Spleen (tissue), 11 donors: ENCODE measurements around the gene PXMP4. TPM values are rescaled to one million over a fixed set of nuclear protein-coding genes. Genes with fewer than 3 reads are reported as not detected.

Experiments used
- DNase-seq: peaks from one replicate; pipeline ENCODE4 v3.0.0-alpha.2; 2020
- H3K27ac ChIP-seq, 8 donors: fragments of 200-600 bp; sonication (generic) in 7 of 8; 1 replicate in 4 of 8; 2 replicates in 4 of 8; pipeline versions ENCODE4 v1.5.0 to v1.8.0; 2016 to 2021; ENCODE audit warnings: inconsistent platforms in 4 of 8, mild to moderate bottlenecking in 4 of 8, moderate library complexity in 1 of 8
- H3K27me3 ChIP-seq, 7 donors: fragments of 200-600 bp; sonication (generic) in 6 of 7; replicated peaks in 1 of 7; 1 replicate in 4 of 7; 2 replicates in 3 of 7; pipeline versions ENCODE4 v1.5.0 to v1.8.0; 2016 to 2021; ENCODE audit warnings: inconsistent platforms in 3 of 7, mild to moderate bottlenecking in 1 of 7
- H3K36me3 ChIP-seq, 6 donors: fragments of 200-600 bp; sonication (generic) in 5 of 6; 1 replicate in 4 of 6; 2 replicates in 2 of 6; pipeline versions ENCODE4 v1.5.0 to v1.8.0; 2016 to 2021; ENCODE audit warnings: inconsistent platforms in 2 of 6
- H3K4me1 ChIP-seq, 6 donors: fragments of 200-600 bp; sonication (generic) in 5 of 6; 1 replicate in 3 of 6; 2 replicates in 3 of 6; pipeline versions ENCODE4 v1.5.0 to v1.8.0; 2016 to 2021; ENCODE audit warnings: inconsistent platforms in 3 of 6
- H3K4me3 ChIP-seq, 8 donors: fragments of 200-600 bp; sonication (generic) in 7 of 8; 1 replicate in 4 of 8; 2 replicates in 4 of 8; pipeline versions ENCODE4 v1.5.0 to v1.8.0; 2016 to 2021; ENCODE audit warnings: inconsistent platforms in 4 of 8, mild to moderate bottlenecking in 4 of 8, moderate library complexity in 2 of 8
- H3K9me3 ChIP-seq, 8 donors: fragments of 200-600 bp; sonication (generic) in 7 of 8; 1 replicate in 4 of 8; 2 replicates in 4 of 8; pipeline versions ENCODE4 v1.5.0 to v1.8.0; 2016 to 2021; ENCODE audit warnings: inconsistent platforms in 4 of 8
- CTCF ChIP-seq, 11 experiments: fragments of 200-600 bp in 7 of 11; fragments of 450-650 bp in 4 of 11; sonication (generic) in 4 of 11; IDR thresholded peaks in 8 of 11; conservative IDR thresholded peaks in 3 of 11; 1 replicate in 7 of 11; 2 replicates in 4 of 11; pipeline versions ENCODE4 v1.4.0 to v1.8.0; 2016 to 2021; ENCODE audit warnings: antibody characterized with exemption in 11 of 11, inconsistent platforms in 4 of 11, mild to moderate bottlenecking in 1 of 11
- POLR2A ChIP-seq, 3 donors: fragments of 450-650 bp; IDR thresholded peaks; one replicate each; pipeline ENCODE4 v1.5.1; 2017; ENCODE audit warnings: antibody characterized with exemption in 3 of 3, mild to moderate bottlenecking in 1 of 3
- POLR2AphosphoS5 ChIP-seq, 3 donors: sonication (generic); formaldehyde crosslinking; IDR thresholded peaks; one replicate each; pipeline ENCODE4 v1.5.1; 2017; ENCODE audit warnings: antibody characterized with exemption in 3 of 3
- WGBS, 5 donors: extraction: QIAGEN DNeasy Blood & Tissue Kit in 3 of 5; methylation state at CpG; one replicate each; pipeline versions ENCODE4 v1.1.5 to v1.1.7; 2013 to 2018; 5-methylcytosine and 5-hydroxymethylcytosine counted together
- intact Hi-C: fragments of 100-400 bp; cut with DNase I; formaldehyde crosslinking; loops from one replicate; pipeline ENCODE4 v1.15.0; 2023; ENCODE audit warnings: low total_unique reads
- polyA plus RNA-seq, 3 donors: library from polyadenylated mRNA; stranded (reverse); fragments of 200-250 nt; gene quantifications; one replicate each; pipeline ENCODE4 v1.2.1, GENCODE V29; 2013
- total RNA-seq, 7 donors: library from RNA; depleted of rRNA in 3 of 7; stranded (reverse); fragments of >200 nt in 3 of 7; fragmentation: NEBNext Ultra II Directional in 4 of 7; extraction: Animal tissue kit (Norgen Biotek cat#: 25700) in 4 of 7; gene quantifications; one replicate each; pipeline versions ENCODE4 v1.1.0 to v1.2.1, GENCODE V29; 2016 to 2021
- donor health status: healthy with polysubstance abuse.
- donor health status: DM: no; HTN: no; CAD: no; lungs with moderate emphysema.
- donor health status: DM: no; HTN: no; CAD: no.
- donor health status: Bipolar disorder and iron deficiency.
- donor health status: healthy.
- donor health status: DM: no; HTN: no; CAD: no.
- donor health status: DM: yes; HTN: yes; CAD: no.

PXMP4 gene
- total and polyA plus RNA-seq, 10 donors = 2.1 to 14.4 (median 6.9) TPM

GRCh38 chr20:33730946-33731692 is 11.0 kb upstream of the PXMP4 start:
- DNase-seq = no peak
- Histone ChIP-seq H3K36me3 (peaks cover 0 to under 1% (median 0%) of the 10 kb centered on the region in 6 donors), H3K9me3 (peaks cover 0 to 8% (median 5%) of the 10 kb centered on the region in 8 donors), H3K27me3 (no peaks in the 10 kb centered on the region), H3K4me3 (peak overlapping the region; percentile 12 to 77 (median 53)), H3K4me1 (peaks cover 9 to 41% (median 29%) of the 10 kb centered on the region in 6 donors), H3K27ac (peak overlapping the region; percentile 87 to 98 (median 95))
- TF ChIP-seq POLR2AphosphoS5 (IDR thresholded peaks at IDR 0.05) (no peak), CTCF (IDR thresholded peaks at IDR 0.05 in 8 of 11, conservative IDR thresholded peaks at IDR 0.05 in 3 of 11) (no peak), POLR2A (IDR thresholded peaks at IDR 0.05) (no peak)
- intact Hi-C loops = loop anchor here (10.0 kb wide), 1 partner anchor 104 kb away; no protein-coding TSS in a partner anchor
- 80 to 82% (median 82%) methylated on average over 18 of the region's 18 CpGs for WGBS, 5 donors

- H3K9me3 ChIP-seq = no peaks in the 10 kb centered on the region
- H3K27me3 ChIP-seq = no peaks in the 10 kb centered on the region
- DNase-seq = no peak
- intact Hi-C loops = no loop called here
- no peaks in the 10 kb centered on the region for H3K36me3 ChIP-seq
- 78 to 96% (median 90%) methylated on average over 4 of the region's 4 CpGs for WGBS, 5 donors
- no peak overlapping the region for H3K4me3 ChIP-seq
- no peak for TF ChIP-seq POLR2AphosphoS5 (IDR thresholded peaks at IDR 0.05)
- no peak for TF ChIP-seq CTCF (IDR thresholded peaks at IDR 0.05 in 8 of 11, conservative IDR thresholded peaks at IDR 0.05 in 3 of 11)
- TF ChIP-seq POLR2A (IDR thresholded peaks at IDR 0.05) = no peak
- no peak overlapping the region for H3K27ac ChIP-seq
- H3K4me1 ChIP-seq = peaks cover 6 to 37% (median 24%) of the 10 kb centered on the region in 6 donors
These were observed 9.0 kb upstream of the PXMP4 start for GRCh38 chr20:33729101-33729500.

GRCh38 chr20:33728463-33728862 is 8.4 kb upstream of the PXMP4 start:
- no peak for TF ChIP-seq POLR2A (IDR thresholded peaks at IDR 0.05)
- no peak for TF ChIP-seq POLR2AphosphoS5 (IDR thresholded peaks at IDR 0.05)
- TF ChIP-seq CTCF (IDR thresholded peaks at IDR 0.05 in 8 of 11, conservative IDR thresholded peaks at IDR 0.05 in 3 of 11) = no peak
- H3K27ac ChIP-seq = no peak overlapping the region
- no peaks in the 10 kb centered on the region for H3K36me3 ChIP-seq
- H3K9me3 ChIP-seq = no peaks in the 10 kb centered on the region
- no peak for DNase-seq
- no peaks in the 10 kb centered on the region for H3K27me3 ChIP-seq
- H3K4me1 ChIP-seq = peaks cover 4 to 34% (median 18%) of the 10 kb centered on the region in 6 donors
- intact Hi-C loops = no loop called here
- WGBS, 5 donors = 83 to 88% (median 88%) methylated on average over 2 of the region's 2 CpGs
- H3K4me3 ChIP-seq = no peak overlapping the region

- H3K36me3 ChIP-seq = no peaks in the 10 kb centered on the region
- no peak overlapping the region for H3K4me3 ChIP-seq
- H3K27ac ChIP-seq = no peak overlapping the region
- no peak for DNase-seq
- WGBS, 5 donors = 91 to 95% (median 93%) methylated on average over 3 of the region's 3 CpGs
- H3K9me3 ChIP-seq = no peaks in the 10 kb centered on the region
- peaks cover 0 to 28% (median 11%) of the 10 kb centered on the region in 6 donors for H3K4me1 ChIP-seq
- H3K27me3 ChIP-seq = no peaks in the 10 kb centered on the region
- intact Hi-C loops = no loop called here
- no peak for TF ChIP-seq POLR2A (IDR thresholded peaks at IDR 0.05)
- no peak for TF ChIP-seq CTCF (IDR thresholded peaks at IDR 0.05 in 8 of 11, conservative IDR thresholded peaks at IDR 0.05 in 3 of 11)
- no peak for TF ChIP-seq POLR2AphosphoS5 (IDR thresholded peaks at IDR 0.05)
These were observed 7.7 kb upstream of the PXMP4 start for GRCh38 chr20:33727806-33728205.
